H1 (cell line): ENCODE measurements around the gene GABRD. TPM values are rescaled to one million over a fixed set of nuclear protein-coding genes. Genes with fewer than 3 reads are reported as not detected.

Experiments
- EGR1 ChIP-seq: IDR thresholded peaks from 2 replicates; pipeline ENCODE4 v1.6.1; 2011; ENCODE audit warnings: low read depth, low read length, borderline replicate concordance
- POU5F1 ChIP-seq: IDR thresholded peaks from 2 replicates; pipeline ENCODE4 v1.6.1; 2011; ENCODE audit warnings: low read depth, mild to moderate bottlenecking, low read length, moderate library complexity
- TBP ChIP-seq: IDR thresholded peaks from 2 replicates; pipeline ENCODE4 v1.6.1; 2011; ENCODE audit warnings: low read depth, low read length, improper control_type of control experiment
- polyA plus RNA-seq, 7 experiments: library from polyadenylated mRNA; depleted of rRNA in 3 of 7; stranded (reverse) in 5 of 7; unstranded in 2 of 7; fragments of >200 nt in 5 of 7; fragments of 200-250 nt in 2 of 7; gene quantifications; 1 replicate in 5 of 7; 2 replicates in 1 of 7; 4 replicates in 1 of 7; pipeline versions ENCODE4 v1.2.1 to v1.2.3, GENCODE V29; 2011 to 2013; ENCODE audit warnings: missing spikeins in 2 of 7, mixed read lengths in 2 of 7
- total RNA-seq: library from RNA; stranded (reverse); fragmentation: NEBNext Ultra II Directional; extraction: Animal tissue kit (Norgen Biotek cat#: 25700); gene quantifications from 2 replicates; pipeline ENCODE4 v1.2.1, GENCODE V29; 2021
- TF ChIP-seq, protein P1 (sequence below): IDR thresholded peaks from 2 replicates; pipeline ENCODE4 v1.6.1; 2012; ENCODE audit warnings: low read length, inconsistent platforms

Gene GABRD
- total and polyA plus RNA-seq, 2 of the 8 experiments (the other 6 are each of a cell fraction or from before 2014, with no cell fraction given) = 1.8 to 3.0 TPM

DNA sequence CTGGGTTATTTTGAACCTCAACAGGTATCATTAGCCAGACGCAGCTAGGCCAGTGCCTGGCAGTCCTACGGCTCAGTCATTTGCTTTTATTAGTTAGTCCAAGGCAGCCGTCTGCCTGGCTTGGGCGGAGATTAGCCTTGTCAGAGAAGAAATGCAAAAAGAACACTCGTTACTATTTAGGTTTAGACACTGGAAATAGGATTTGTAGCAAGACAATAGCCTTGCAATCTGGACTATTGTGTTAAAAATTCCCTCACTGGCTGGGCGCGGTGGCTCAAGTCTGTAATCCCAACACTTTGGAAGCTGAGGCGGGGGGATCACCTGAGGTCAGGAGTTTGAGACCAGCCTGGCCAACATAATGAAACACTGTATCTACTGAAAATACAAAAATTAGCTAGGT lies 20.1 kb downstream of the GABRD start (continued):
- TF ChIP-seq EGR1 (no peak), POU5F1 (no peak), TBP (no peak)
- TF ChIP-seq, protein P1, sequence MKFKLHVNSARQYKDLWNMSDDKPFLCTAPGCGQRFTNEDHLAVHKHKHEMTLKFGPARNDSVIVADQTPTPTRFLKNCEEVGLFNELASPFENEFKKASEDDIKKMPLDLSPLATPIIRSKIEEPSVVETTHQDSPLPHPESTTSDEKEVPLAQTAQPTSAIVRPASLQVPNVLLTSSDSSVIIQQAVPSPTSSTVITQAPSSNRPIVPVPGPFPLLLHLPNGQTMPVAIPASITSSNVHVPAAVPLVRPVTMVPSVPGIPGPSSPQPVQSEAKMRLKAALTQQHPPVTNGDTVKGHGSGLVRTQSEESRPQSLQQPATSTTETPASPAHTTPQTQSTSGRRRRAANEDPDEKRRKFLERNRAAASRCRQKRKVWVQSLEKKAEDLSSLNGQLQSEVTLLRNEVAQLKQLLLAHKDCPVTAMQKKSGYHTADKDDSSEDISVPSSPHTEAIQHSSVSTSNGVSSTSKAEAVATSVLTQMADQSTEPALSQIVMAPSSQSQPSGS = no peak
